ENCODE data around the gene ITPRID1. TPM values are rescaled to one million over a fixed set of nuclear protein-coding genes. Genes with fewer than 3 reads are reported as not detected.

The ITPRID1 gene
- total RNA-seq, 4 donors from 2014 or later, result 1.00 TPM; not detected in 3

DNA sequence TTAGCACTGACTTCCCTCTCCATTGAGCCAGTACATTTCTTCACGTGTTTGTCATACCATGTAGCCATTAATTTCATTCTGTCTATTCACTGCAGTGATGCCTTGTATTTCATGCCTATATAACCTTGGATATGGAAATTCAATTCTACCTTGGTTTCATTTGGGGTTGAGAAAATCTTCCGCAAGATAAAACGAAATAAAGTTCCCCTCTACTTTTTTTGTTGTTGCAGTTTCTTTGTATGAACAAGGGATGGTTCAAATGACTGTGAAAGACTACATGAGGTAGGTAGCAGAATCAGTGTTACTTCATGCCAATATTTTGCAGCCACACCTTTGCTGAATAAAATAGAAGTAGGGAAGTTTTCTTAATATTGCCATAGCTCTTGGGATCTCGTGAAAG lies 55.6 kb downstream of the ITPRID1 start:
- intact Hi-C loops (cut with DNase I), result no loop called here
- DNase-seq, result no peak
- TF ChIP-seq, protein P1, sequence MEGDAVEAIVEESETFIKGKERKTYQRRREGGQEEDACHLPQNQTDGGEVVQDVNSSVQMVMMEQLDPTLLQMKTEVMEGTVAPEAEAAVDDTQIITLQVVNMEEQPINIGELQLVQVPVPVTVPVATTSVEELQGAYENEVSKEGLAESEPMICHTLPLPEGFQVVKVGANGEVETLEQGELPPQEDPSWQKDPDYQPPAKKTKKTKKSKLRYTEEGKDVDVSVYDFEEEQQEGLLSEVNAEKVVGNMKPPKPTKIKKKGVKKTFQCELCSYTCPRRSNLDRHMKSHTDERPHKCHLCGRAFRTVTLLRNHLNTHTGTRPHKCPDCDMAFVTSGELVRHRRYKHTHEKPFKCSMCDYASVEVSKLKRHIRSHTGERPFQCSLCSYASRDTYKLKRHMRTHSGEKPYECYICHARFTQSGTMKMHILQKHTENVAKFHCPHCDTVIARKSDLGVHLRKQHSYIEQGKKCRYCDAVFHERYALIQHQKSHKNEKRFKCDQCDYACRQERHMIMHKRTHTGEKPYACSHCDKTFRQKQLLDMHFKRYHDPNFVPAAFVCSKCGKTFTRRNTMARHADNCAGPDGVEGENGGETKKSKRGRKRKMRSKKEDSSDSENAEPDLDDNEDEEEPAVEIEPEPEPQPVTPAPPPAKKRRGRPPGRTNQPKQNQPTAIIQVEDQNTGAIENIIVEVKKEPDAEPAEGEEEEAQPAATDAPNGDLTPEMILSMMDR (IDR thresholded peaks at IDR 0.05), result no peak
- TF ChIP-seq POLR2A (IDR thresholded peaks at IDR 0.05), result no peak
- Histone ChIP-seq H3K27ac (no peak overlapping the region), H3K4me3 (no peak overlapping the region), H3K27me3 (no peaks in the 10 kb centered on the region), H3K9me3 (no peaks in the 10 kb centered on the region), H3K36me3 (no peaks in the 10 kb centered on the region), H3K4me1 (no peaks in the 10 kb centered on the region)
- WGBS, 2 donors, result 75 to 77% methylated on average over 4 of the region's 4 CpGs

DNA sequence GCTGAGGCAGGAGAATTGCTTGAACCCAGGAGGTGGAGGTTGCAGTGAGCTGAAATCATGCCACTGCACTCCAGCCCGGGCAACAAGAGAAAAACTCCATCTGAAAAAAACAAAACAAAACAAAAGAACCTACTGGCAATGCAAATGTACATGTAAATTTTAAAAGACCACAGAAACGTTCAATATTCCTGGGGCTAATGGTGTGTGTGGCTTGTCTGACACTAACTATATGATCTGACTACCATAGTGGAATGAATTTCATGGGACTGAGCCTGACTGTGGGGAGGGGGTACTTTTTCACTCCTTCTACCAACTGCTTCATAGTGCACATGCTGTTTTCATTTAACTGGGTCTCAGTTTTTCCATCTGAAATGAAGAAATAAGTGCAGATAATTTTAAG lies 69.6 kb downstream of the ITPRID1 start:
- intact Hi-C loops (cut with DNase I), result no loop called here
- Histone ChIP-seq H3K4me3 (no peak overlapping the region), H3K27ac (no peak overlapping the region), H3K27me3 (no peaks in the 10 kb centered on the region), H3K4me1 (no peaks in the 10 kb centered on the region), H3K9me3 (no peaks in the 10 kb centered on the region), H3K36me3 (no peaks in the 10 kb centered on the region)
- TF ChIP-seq, protein P1 (IDR thresholded peaks at IDR 0.05), result no peak
- no peak for TF ChIP-seq POLR2A (IDR thresholded peaks at IDR 0.05)
- no peak for DNase-seq
- WGBS, 2 donors, result 26 to 33% methylated on average over 2 of the region's 2 CpGs

DNA sequence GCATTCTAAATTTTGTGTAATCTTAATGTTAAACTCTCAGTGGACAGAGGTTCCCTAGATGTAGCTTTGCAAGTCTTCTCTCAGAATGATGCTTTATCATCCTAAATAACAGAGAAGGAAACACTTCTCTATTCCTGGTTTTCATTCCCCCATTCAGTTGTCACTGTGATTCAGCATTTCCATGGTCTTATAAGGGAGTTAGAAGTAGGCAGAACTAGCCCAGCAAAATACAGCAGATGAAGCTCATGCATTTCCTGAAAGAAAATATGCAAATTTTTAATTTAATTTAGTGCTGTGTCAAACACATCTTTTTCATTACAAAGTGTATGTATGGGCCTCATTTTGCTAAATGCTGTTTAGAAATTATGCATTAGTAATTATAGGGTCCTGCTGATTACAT lies 70.1 kb downstream of the ITPRID1 start:
- H3K36me3 ChIP-seq, result no peaks in the 10 kb centered on the region
- H3K4me3 ChIP-seq, result no peak overlapping the region
- H3K27me3 ChIP-seq, result no peaks in the 10 kb centered on the region
- TF ChIP-seq, protein P1 (IDR thresholded peaks at IDR 0.05), result no peak
- no peak for TF ChIP-seq POLR2A (IDR thresholded peaks at IDR 0.05)
- H3K27ac ChIP-seq, result no peak overlapping the region
- no peaks in the 10 kb centered on the region for H3K4me1 ChIP-seq
- no peak for DNase-seq
- no peaks in the 10 kb centered on the region for H3K9me3 ChIP-seq
- intact Hi-C loops (cut with DNase I), result no loop called here

DNA sequence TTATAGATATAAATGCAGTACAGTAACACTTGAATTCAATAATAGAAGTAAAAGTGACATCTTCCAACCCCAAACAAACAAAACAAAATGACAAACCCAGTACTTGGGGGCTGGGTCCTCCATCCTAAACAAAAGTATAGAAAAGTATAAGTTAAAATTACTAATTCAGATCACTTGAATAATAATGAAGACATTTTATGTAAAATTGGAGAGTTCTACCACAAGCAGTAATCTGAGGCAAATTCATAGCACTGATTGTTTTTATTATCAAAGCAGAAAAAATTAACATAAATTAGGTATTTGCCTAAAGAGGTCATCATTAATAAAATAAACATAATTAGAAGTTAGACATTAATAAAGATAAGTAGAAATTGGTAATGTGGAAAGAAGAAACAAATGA lies 81.5 kb downstream of the ITPRID1 start:
- Histone ChIP-seq H3K4me1 (no peaks in the 10 kb centered on the region), H3K27me3 (no peaks in the 10 kb centered on the region), H3K36me3 (no peaks in the 10 kb centered on the region), H3K27ac (no peak overlapping the region), H3K9me3 (peaks cover 0 to 6% (median 5%) of the 10 kb centered on the region in 3 donors), H3K4me3 (no peak overlapping the region)
- no peak for DNase-seq
- intact Hi-C loops (cut with DNase I), result no loop called here
- TF ChIP-seq, protein P1 (IDR thresholded peaks at IDR 0.05), result no peak
- TF ChIP-seq POLR2A (IDR thresholded peaks at IDR 0.05), result no peak

DNA sequence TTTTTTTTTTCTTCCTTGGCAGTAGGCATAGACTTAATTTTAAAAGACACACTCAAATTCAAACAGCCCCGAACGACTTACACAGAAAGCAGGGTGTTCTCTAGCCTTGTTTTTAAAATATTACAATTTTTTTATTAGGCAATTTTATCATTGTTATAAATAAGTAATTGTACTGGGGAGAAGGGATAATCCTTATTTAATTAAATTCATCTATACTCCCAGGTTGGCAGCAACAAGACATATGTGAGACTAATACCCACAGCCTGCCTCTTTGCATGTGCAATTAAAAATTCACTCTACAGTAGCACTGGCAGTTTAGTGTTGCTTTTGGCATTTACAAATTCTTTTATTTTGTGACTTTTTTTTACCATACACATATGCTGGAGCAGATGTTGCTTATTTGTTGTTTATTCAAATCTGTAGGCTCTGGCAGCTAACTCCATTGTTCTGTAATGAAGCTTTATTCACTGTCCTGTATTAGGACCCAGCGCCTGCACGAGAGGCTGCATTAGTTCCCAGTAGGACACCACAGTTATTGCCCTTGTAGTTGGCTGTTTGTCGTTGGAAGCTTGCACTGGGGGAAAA lies 88.2 kb downstream of the ITPRID1 start:
- Histone ChIP-seq H3K4me1 (no peaks in the 10 kb centered on the region), H3K36me3 (no peaks in the 10 kb centered on the region), H3K4me3 (no peak overlapping the region), H3K27me3 (no peaks in the 10 kb centered on the region), H3K27ac (no peak overlapping the region), H3K9me3 (no peaks in the 10 kb centered on the region)
- no peak for DNase-seq
- no peak for TF ChIP-seq POLR2A (IDR thresholded peaks at IDR 0.05)
- TF ChIP-seq, protein P1 (IDR thresholded peaks at IDR 0.05), result no peak
- WGBS, 2 donors, result 67 to 77% methylated on average over 5 of the region's 5 CpGs
- intact Hi-C loops (cut with DNase I), result no loop called here

Measured in esophagus squamous epithelium (tissue), 5 donors.